ENCODE results near the gene CNTLN.
A peak's percentile ranks its signal among the peaks of the same experiment; 100 is the strongest.

CNTLN gene

GRCh38 chr9:17130725-17131124 is 4.1 kb upstream of the CNTLN start:
- TF ChIP-seq EP300 (IDR thresholded peaks at IDR 0.05; ENCODE audit: borderline replicate concordance): no peak
- no peak for TF ChIP-seq FOXM1 (IDR thresholded peaks at IDR 0.05; ENCODE audit: borderline replicate concordance, low read depth)
- TF ChIP-seq TEAD4 (IDR thresholded peaks at IDR 0.05): no peak
- no peak for TF ChIP-seq CEBPB (IDR thresholded peaks at IDR 0.05)
- no peak for TF ChIP-seq REST (IDR thresholded peaks at IDR 0.05; ENCODE audit: low read depth)
- TF ChIP-seq TAF1 (IDR thresholded peaks at IDR 0.05; ENCODE audit: low read depth): no peak
- no peak for TF ChIP-seq NFIC (IDR thresholded peaks at IDR 0.05)
- no peak for TF ChIP-seq EGR1 (IDR thresholded peaks at IDR 0.05)
- no peak for TF ChIP-seq ZBTB7A (IDR thresholded peaks at IDR 0.05; ENCODE audit: low read depth)
- TF ChIP-seq CREB1 (IDR thresholded peaks at IDR 0.05; ENCODE audit: low read depth): no peak
- no peak for TF ChIP-seq USF1 (IDR thresholded peaks at IDR 0.05)

- no peak for TF ChIP-seq TCF12 (IDR thresholded peaks at IDR 0.05; ENCODE audit: low read depth)
- TF ChIP-seq MAX (IDR thresholded peaks at IDR 0.05): no peak
- TF ChIP-seq YY1 (IDR thresholded peaks at IDR 0.05; ENCODE audit: low read depth): no peak
- TF ChIP-seq USF1 (IDR thresholded peaks at IDR 0.05): no peak
- no peak for TF ChIP-seq CREB1 (IDR thresholded peaks at IDR 0.05; ENCODE audit: low read depth)
- TF ChIP-seq TAF1 (IDR thresholded peaks at IDR 0.05; ENCODE audit: low read depth): no peak
- no peak for TF ChIP-seq TEAD4 (IDR thresholded peaks at IDR 0.05)
- TF ChIP-seq EP300 (IDR thresholded peaks at IDR 0.05; ENCODE audit: borderline replicate concordance): no peak
- no peak for TF ChIP-seq ZBTB7A (IDR thresholded peaks at IDR 0.05; ENCODE audit: low read depth)
- no peak for TF ChIP-seq FOXM1 (IDR thresholded peaks at IDR 0.05; ENCODE audit: borderline replicate concordance, low read depth)
- no peak for TF ChIP-seq NFIC (IDR thresholded peaks at IDR 0.05)
- no peak for TF ChIP-seq RAD21 (IDR thresholded peaks at IDR 0.05; ENCODE audit: low read depth)
- TF ChIP-seq EGR1 (IDR thresholded peaks at IDR 0.05): no peak
- TF ChIP-seq CEBPB (IDR thresholded peaks at IDR 0.05): no peak
- no peak for TF ChIP-seq REST (IDR thresholded peaks at IDR 0.05; ENCODE audit: low read depth)
Measured at GRCh38 chr9:17131494-17131893, 3.3 kb upstream of the CNTLN start.

- TF ChIP-seq CEBPB (IDR thresholded peaks at IDR 0.05) (no peak), ZBTB7A (IDR thresholded peaks at IDR 0.05; ENCODE audit: low read depth) (peak; percentile 43; the same call in 1 of the 2 replicates), RAD21 (IDR thresholded peaks at IDR 0.05; ENCODE audit: low read depth) (no peak)
Measured at GRCh38 chr9:17135295-17136160, 688 bp downstream of the CNTLN start.

GRCh38 chr9:17137566-17137965 is 2.7 kb downstream of the CNTLN start:
- TF ChIP-seq TAF1 (IDR thresholded peaks at IDR 0.05; ENCODE audit: low read depth) (no peak), ZBTB7A (IDR thresholded peaks at IDR 0.05; ENCODE audit: low read depth) (no peak), CEBPB (IDR thresholded peaks at IDR 0.05) (no peak), TEAD4 (IDR thresholded peaks at IDR 0.05) (no peak), EP300 (IDR thresholded peaks at IDR 0.05; ENCODE audit: borderline replicate concordance) (no peak), USF1 (IDR thresholded peaks at IDR 0.05) (no peak), FOXM1 (IDR thresholded peaks at IDR 0.05; ENCODE audit: borderline replicate concordance, low read depth) (no peak), EGR1 (IDR thresholded peaks at IDR 0.05) (no peak)

GRCh38 chr9:17138503-17138902 is 3.7 kb downstream of the CNTLN start:
- no peak for TF ChIP-seq EP300 (IDR thresholded peaks at IDR 0.05; ENCODE audit: borderline replicate concordance)
- TF ChIP-seq CREB1 (IDR thresholded peaks at IDR 0.05; ENCODE audit: low read depth): no peak
- no peak for TF ChIP-seq EGR1 (IDR thresholded peaks at IDR 0.05)
- no peak for TF ChIP-seq USF1 (IDR thresholded peaks at IDR 0.05)
- no peak for TF ChIP-seq TAF1 (IDR thresholded peaks at IDR 0.05; ENCODE audit: low read depth)
- TF ChIP-seq NFIC (IDR thresholded peaks at IDR 0.05): no peak
- TF ChIP-seq ZBTB7A (IDR thresholded peaks at IDR 0.05; ENCODE audit: low read depth): no peak
- no peak for TF ChIP-seq CEBPB (IDR thresholded peaks at IDR 0.05)
- TF ChIP-seq TEAD4 (IDR thresholded peaks at IDR 0.05): no peak

Measured in Ishikawa (cell line).